ENCODE results near the gene SNRPD1. TPM values are rescaled to one million over a fixed set of nuclear protein-coding genes. Genes with fewer than 3 reads are reported as not detected.
"Not testable (repeated sequence)": the region's sequence is repeated elsewhere in the genome, so short reads cannot be mapped to it uniquely, and the experiment has no call there.

SNRPD1 gene
- total RNA-seq, 1 donor from 2014 or later: 192 TPM

GRCh38 chr18:21662581-21662980, 50.5 kb downstream of the SNRPD1 start:
- no peak for DNase-seq
- peaks cover 26% of the 10 kb centered on the region for H3K36me3 Mint-ChIP-seq (ENCODE audit: low read depth)
- H3K27me3 Mint-ChIP-seq: no peaks in the 10 kb centered on the region
- H3K4me1 Mint-ChIP-seq: no peaks in the 10 kb centered on the region
- no peaks in the 10 kb centered on the region for H3K9me3 Mint-ChIP-seq
- H3K27ac Mint-ChIP-seq: no peak overlapping the region
- intact Hi-C loops (cut with micrococcal nuclease): loop anchor here (2.0 kb wide), 1 partner anchor 20 kb away; no protein-coding TSS in a partner anchor
- H3K4me3 Mint-ChIP-seq: no peak overlapping the region

- Mint-ChIP-seq H3K27me3 (no peaks in the 10 kb centered on the region), H3K4me3 (no peak overlapping the region), H3K9me3 (no peaks in the 10 kb centered on the region), H3K36me3 (ENCODE audit: low read depth) (peaks cover 23% of the 10 kb centered on the region), H3K27ac (no peak overlapping the region), H3K4me1 (no peaks in the 10 kb centered on the region)
- DNase-seq: no peak
- intact Hi-C loops (cut with micrococcal nuclease): loop anchor here (2.0 kb wide), 1 partner anchor 19 kb away; no protein-coding TSS in a partner anchor
Measured at GRCh38 chr18:21663578-21663977, 51.5 kb downstream of the SNRPD1 start.

- Mint-ChIP-seq H3K36me3 (ENCODE audit: low read depth) (peaks cover 23% of the 10 kb centered on the region), H3K4me1 (no peaks in the 10 kb centered on the region), H3K9me3 (no peaks in the 10 kb centered on the region), H3K4me3 (no peak overlapping the region), H3K27ac (no peak overlapping the region), H3K27me3 (no peaks in the 10 kb centered on the region)
- intact Hi-C loops (cut with micrococcal nuclease): no loop called here
- no peak for DNase-seq
Measured at GRCh38 chr18:21664069-21664468, 52.0 kb downstream of the SNRPD1 start.

- Mint-ChIP-seq H3K36me3 (ENCODE audit: low read depth) (peaks cover 8% of the 10 kb centered on the region), H3K27me3 (no peaks in the 10 kb centered on the region), H3K4me1 (peaks cover 2% of the 10 kb centered on the region), H3K4me3 (no peak overlapping the region), H3K27ac (no peak overlapping the region), H3K9me3 (no peaks in the 10 kb centered on the region)
- intact Hi-C loops (cut with micrococcal nuclease): no loop called here
- DNase-seq: no peak
Measured at GRCh38 chr18:21669736-21670285, 57.7 kb downstream of the SNRPD1 start.

- intact Hi-C loops (cut with micrococcal nuclease): no loop called here
- no peak for DNase-seq
- Mint-ChIP-seq H3K4me3 (no peak overlapping the region), H3K9me3 (no peaks in the 10 kb centered on the region), H3K27ac (no peak overlapping the region), H3K4me1 (peaks cover 4% of the 10 kb centered on the region), H3K36me3 (ENCODE audit: low read depth) (peaks cover 8% of the 10 kb centered on the region), H3K27me3 (no peaks in the 10 kb centered on the region)
Measured at GRCh38 chr18:21672521-21673267, 60.6 kb downstream of the SNRPD1 start.

GRCh38 chr18:21675354-21675753, 63.2 kb downstream of the SNRPD1 start:
- H3K4me1 Mint-ChIP-seq; H3K9me3 Mint-ChIP-seq; H3K4me3 Mint-ChIP-seq; DNase-seq; H3K27me3 Mint-ChIP-seq; H3K27ac Mint-ChIP-seq; intact Hi-C loops (cut with micrococcal nuclease): not testable (repeated sequence)
- peaks cover 12% of the 10 kb centered on the region for H3K36me3 Mint-ChIP-seq (ENCODE audit: low read depth)

GRCh38 chr18:21678859-21679258, 66.7 kb downstream of the SNRPD1 start:
- intact Hi-C loops (cut with micrococcal nuclease): no loop called here
- no peak overlapping the region for H3K27ac Mint-ChIP-seq
- peaks cover 9% of the 10 kb centered on the region for H3K4me1 Mint-ChIP-seq
- peaks cover 12% of the 10 kb centered on the region for H3K36me3 Mint-ChIP-seq (ENCODE audit: low read depth)
- no peaks in the 10 kb centered on the region for H3K9me3 Mint-ChIP-seq
- H3K27me3 Mint-ChIP-seq: no peaks in the 10 kb centered on the region
- no peak overlapping the region for H3K4me3 Mint-ChIP-seq
- DNase-seq: no peak

- Mint-ChIP-seq H3K4me3 (no peak overlapping the region), H3K9me3 (no peaks in the 10 kb centered on the region), H3K4me1 (peaks cover 14% of the 10 kb centered on the region), H3K27ac (no peak overlapping the region), H3K27me3 (no peaks in the 10 kb centered on the region), H3K36me3 (ENCODE audit: low read depth) (peaks cover 15% of the 10 kb centered on the region)
- intact Hi-C loops (cut with micrococcal nuclease): loop anchor here (5.0 to 10.0 kb wide), 2 partner anchors 65 to 68 kb away; partner anchors contain the start of genes MIB1 and SNRPD1
- DNase-seq: no peak
Measured at GRCh38 chr18:21680161-21680560, 68.0 kb downstream of the SNRPD1 start.

GRCh38 chr18:21682371-21683051, 70.4 kb downstream of the SNRPD1 start:
- Mint-ChIP-seq H3K9me3 (no peaks in the 10 kb centered on the region), H3K4me3 (no peak overlapping the region), H3K27ac (no peak overlapping the region), H3K4me1 (peaks cover 13% of the 10 kb centered on the region), H3K27me3 (no peaks in the 10 kb centered on the region), H3K36me3 (ENCODE audit: low read depth) (peaks cover 16% of the 10 kb centered on the region)
- intact Hi-C loops (cut with micrococcal nuclease): loop anchor here (1.0 to 10.0 kb wide), 4 partner anchors 20 to 70 kb away; partner anchors contain the start of genes MIB1 and SNRPD1
- peak; percentile 80 for DNase-seq

Other genes starting within 250 kb of the SNRPD1 start
- gene ESCO1, start 11.6 kb upstream of the SNRPD1 start, total RNA-seq: 20.0 and 21.5 TPM in 2 replicates
- 29.3 and 31.1 TPM in 2 replicates for gene ABHD3, start 92.5 kb downstream of the SNRPD1 start, total RNA-seq
- 35.7 and 36.7 TPM in 2 replicates for gene MIB1, start 128.5 kb downstream of the SNRPD1 start, total RNA-seq

All from activated CD4-positive, alpha-beta T cell treated with anti-CD3 and anti-CD28 coated beads, Interleukin-2, amount 10 ng/mL, durations not matched to agents 24 days and 14 days (primary cell).